Right lobe of liver (tissue), 4 donors: ENCODE measurements around the gene UROS.

ENCODE experiments used
- POLR2A ChIP-seq: fragments of 450-650 bp; IDR thresholded peaks from one replicate; pipeline ENCODE4 v1.6.1; 2017; ENCODE audit warnings: antibody characterized with exemption, mild to moderate bottlenecking
- TF ChIP-seq, protein P1 (sequence below), 4 donors: fragments of 200-600 bp in 3 of 4; fragments of 450-650 bp in 1 of 4; IDR thresholded peaks; one replicate each; pipeline versions ENCODE4 v1.5.1 to v1.8.0; 2016 to 2022; ENCODE audit warnings: antibody characterized with exemption in 4 of 4, mild to moderate bottlenecking in 2 of 4
- donor health status: DM: no; HTN: no; CAD: no.
- donor health status: DM: no; HTN: no; CAD: no.
- donor health status: DM: no; HTN: yes; CAD: no.

DNA sequence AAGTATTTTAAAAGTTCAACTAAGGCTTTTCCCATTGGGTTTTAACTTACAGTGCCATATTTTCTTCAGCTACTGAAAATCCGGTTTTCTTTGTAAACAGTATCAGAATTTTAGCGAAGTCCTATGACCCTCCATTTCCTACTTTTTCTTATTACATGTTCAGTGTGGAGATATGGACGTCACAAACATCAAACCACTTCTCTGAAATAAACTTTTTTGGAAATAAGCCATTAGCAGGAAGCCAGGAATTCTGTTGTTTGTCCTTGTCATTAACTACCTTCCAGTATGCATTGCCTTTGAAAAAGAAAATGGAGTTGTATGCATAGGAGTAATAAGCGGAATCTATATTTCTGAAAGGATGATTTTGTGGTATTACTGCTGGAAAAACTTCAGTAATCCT lies 56.5 kb downstream of the UROS start:
- TF ChIP-seq POLR2A, result no peak
- TF ChIP-seq, protein P1, sequence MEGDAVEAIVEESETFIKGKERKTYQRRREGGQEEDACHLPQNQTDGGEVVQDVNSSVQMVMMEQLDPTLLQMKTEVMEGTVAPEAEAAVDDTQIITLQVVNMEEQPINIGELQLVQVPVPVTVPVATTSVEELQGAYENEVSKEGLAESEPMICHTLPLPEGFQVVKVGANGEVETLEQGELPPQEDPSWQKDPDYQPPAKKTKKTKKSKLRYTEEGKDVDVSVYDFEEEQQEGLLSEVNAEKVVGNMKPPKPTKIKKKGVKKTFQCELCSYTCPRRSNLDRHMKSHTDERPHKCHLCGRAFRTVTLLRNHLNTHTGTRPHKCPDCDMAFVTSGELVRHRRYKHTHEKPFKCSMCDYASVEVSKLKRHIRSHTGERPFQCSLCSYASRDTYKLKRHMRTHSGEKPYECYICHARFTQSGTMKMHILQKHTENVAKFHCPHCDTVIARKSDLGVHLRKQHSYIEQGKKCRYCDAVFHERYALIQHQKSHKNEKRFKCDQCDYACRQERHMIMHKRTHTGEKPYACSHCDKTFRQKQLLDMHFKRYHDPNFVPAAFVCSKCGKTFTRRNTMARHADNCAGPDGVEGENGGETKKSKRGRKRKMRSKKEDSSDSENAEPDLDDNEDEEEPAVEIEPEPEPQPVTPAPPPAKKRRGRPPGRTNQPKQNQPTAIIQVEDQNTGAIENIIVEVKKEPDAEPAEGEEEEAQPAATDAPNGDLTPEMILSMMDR (IDR thresholded peaks at IDR 0.05), result no peak
